ENCODE results near the gene GPN1. TPM values are rescaled to one million over a fixed set of nuclear protein-coding genes. Genes with fewer than 3 reads are reported as not detected.
A peak's percentile ranks its signal among the peaks of the same experiment; 100 is the strongest.
"Not testable (repeated sequence)": the region's sequence is repeated elsewhere in the genome, so short reads cannot be mapped to it uniquely, and the experiment has no call there.

GPN1 gene
- total RNA-seq, 1 experiment from 2014 or later, result 30.0 TPM

DNA sequence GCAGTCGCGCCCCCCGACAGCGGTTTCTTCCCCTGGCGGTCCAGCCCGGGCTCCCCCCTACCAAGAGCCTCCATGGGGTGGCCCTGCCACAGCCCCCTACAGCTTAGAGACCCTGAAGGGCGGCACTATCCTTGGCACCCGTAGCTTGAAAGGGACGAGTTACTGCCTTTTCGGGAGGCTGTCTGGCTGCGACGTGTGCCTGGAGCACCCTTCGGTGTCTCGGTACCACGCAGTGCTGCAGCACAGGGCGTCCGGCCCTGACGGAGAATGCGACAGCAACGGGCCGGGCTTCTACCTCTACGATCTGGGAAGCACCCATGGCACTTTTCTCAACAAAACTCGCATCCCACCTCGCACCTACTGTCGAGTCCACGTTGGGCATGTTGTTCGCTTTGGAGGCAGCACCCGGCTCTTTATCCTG lies 35.3 kb downstream of the GPN1 start:
- H3K4me3 ChIP-seq (ENCODE audit: low read length), result peak overlapping the region; percentile 74
- DNase-seq, result peak; percentile 52

GRCh38 chr2:27664622-27665363 lies 35.9 kb downstream of the GPN1 start:
- no peaks in the 10 kb centered on the region for H3K9me3 ChIP-seq (ENCODE audit: low read length)
- DNase-seq, result no peak
- H3K36me3 ChIP-seq (ENCODE audit: insufficient read depth, low read length), result peaks cover 25% of the 10 kb centered on the region; the same call in 1 of the 2 replicates
- peak overlapping the region; percentile 74 for H3K4me3 ChIP-seq (ENCODE audit: low read length)
- no peaks in the 10 kb centered on the region for H3K27me3 ChIP-seq (ENCODE audit: low read length)
- H4K20me1 ChIP-seq (ENCODE audit: insufficient read depth, low read depth, low read length), result no peaks in the 10 kb centered on the region
- H3K9me2 ChIP-seq (replicated peaks; ENCODE audit: insufficient read depth, low read length), result no peaks in the 10 kb centered on the region
- peak overlapping the region; percentile 79 for H3K9ac ChIP-seq (ENCODE audit: low read length)
- H3K27ac ChIP-seq (ENCODE audit: low read length), result no peak overlapping the region
- peak overlapping the region; percentile 100 for H3K4me2 ChIP-seq (ENCODE audit: low read depth, low read length, poor library complexity, severe bottlenecking)
- H3K79me2 ChIP-seq (ENCODE audit: low read length), result peaks cover 54% of the 10 kb centered on the region
- H3K4me1 ChIP-seq (ENCODE audit: low read length), result peaks cover 27% of the 10 kb centered on the region
- peak overlapping the region; percentile 83 for H2AFZ ChIP-seq (ENCODE audit: low read length)

More for the DNA sequence above, 35.3 kb downstream of the GPN1 start:
- Histone ChIP-seq H3K9ac (ENCODE audit: low read length) (peak overlapping the region; percentile 79), H3K79me2 (ENCODE audit: low read length) (peaks cover 59% of the 10 kb centered on the region), H3K36me3 (ENCODE audit: insufficient read depth, low read length) (peaks cover 29% of the 10 kb centered on the region; the same call in 1 of the 2 replicates), H3K4me1 (ENCODE audit: low read length) (peaks cover 27% of the 10 kb centered on the region), H2AFZ (ENCODE audit: low read length) (peak overlapping the region; percentile 83), H3K4me2 (ENCODE audit: low read depth, low read length, poor library complexity, severe bottlenecking) (peak overlapping the region; percentile 100), H3K9me3 (ENCODE audit: low read length) (no peaks in the 10 kb centered on the region), H3K27ac (ENCODE audit: low read length) (peak overlapping the region; percentile 78; the same call in 1 of the 2 replicates), H3K27me3 (ENCODE audit: low read length) (no peaks in the 10 kb centered on the region), H3K9me2 (replicated peaks; ENCODE audit: insufficient read depth, low read length) (no peaks in the 10 kb centered on the region), H4K20me1 (ENCODE audit: insufficient read depth, low read depth, low read length) (no peaks in the 10 kb centered on the region)

GRCh38 chr2:27667446-27667845 lies 38.6 kb downstream of the GPN1 start:
- Histone ChIP-seq H2AFZ (ENCODE audit: low read length) (no peak overlapping the region), H3K4me3 (ENCODE audit: low read length) (no peak overlapping the region), H3K27ac (ENCODE audit: low read length) (no peak overlapping the region), H3K4me1 (ENCODE audit: low read length) (peaks cover 20% of the 10 kb centered on the region), H3K9me3 (ENCODE audit: low read length) (no peaks in the 10 kb centered on the region), H3K36me3 (ENCODE audit: insufficient read depth, low read length) (peaks cover 16% of the 10 kb centered on the region; the same call in 1 of the 2 replicates), H3K4me2 (ENCODE audit: low read depth, low read length, poor library complexity, severe bottlenecking) (no peak overlapping the region), H3K9me2 (replicated peaks; ENCODE audit: insufficient read depth, low read length) (no peaks in the 10 kb centered on the region), H4K20me1 (ENCODE audit: insufficient read depth, low read depth, low read length) (no peaks in the 10 kb centered on the region), H3K79me2 (ENCODE audit: low read length) (peaks cover 37% of the 10 kb centered on the region), H3K9ac (ENCODE audit: low read length) (no peak overlapping the region), H3K27me3 (ENCODE audit: low read length) (no peaks in the 10 kb centered on the region)
- no peak for DNase-seq

DNA sequence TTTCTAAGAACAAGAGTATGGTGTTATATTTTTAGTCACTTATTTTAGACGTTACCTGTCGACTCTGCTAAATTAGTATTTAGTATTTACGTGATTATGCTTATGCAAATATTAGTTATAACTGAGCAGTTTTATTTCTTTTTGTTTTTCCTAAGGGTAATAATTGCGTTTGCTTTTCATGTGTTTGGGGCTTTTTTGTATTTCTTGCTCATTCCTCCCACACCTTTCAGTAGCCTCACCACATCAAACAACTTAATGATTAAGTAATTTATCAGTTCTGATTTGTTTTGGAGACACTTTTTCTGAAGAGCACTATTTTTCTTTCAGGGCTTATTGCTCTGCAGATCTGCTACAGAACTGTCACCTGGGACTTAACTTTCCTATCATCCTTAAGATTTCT lies 42.4 kb downstream of the GPN1 start:
- H4K20me1 ChIP-seq (ENCODE audit: insufficient read depth, low read depth, low read length), result no peaks in the 10 kb centered on the region
- H3K9me2 ChIP-seq (replicated peaks; ENCODE audit: insufficient read depth, low read length), result no peaks in the 10 kb centered on the region
- H3K4me3 ChIP-seq (ENCODE audit: low read length), result no peak overlapping the region
- H3K27ac ChIP-seq (ENCODE audit: low read length), result no peak overlapping the region
- DNase-seq, result no peak
- H2AFZ ChIP-seq (ENCODE audit: low read length), result no peak overlapping the region
- peaks cover 12% of the 10 kb centered on the region; the same call in 1 of the 2 replicates for H3K79me2 ChIP-seq (ENCODE audit: low read length)
- H3K4me2 ChIP-seq (ENCODE audit: low read depth, low read length, poor library complexity, severe bottlenecking), result no peak overlapping the region
- no peak overlapping the region for H3K9ac ChIP-seq (ENCODE audit: low read length)
- H3K27me3 ChIP-seq (ENCODE audit: low read length), result no peaks in the 10 kb centered on the region
- no peaks in the 10 kb centered on the region for H3K9me3 ChIP-seq (ENCODE audit: low read length)
- H3K36me3 ChIP-seq (ENCODE audit: insufficient read depth, low read length), result peaks cover 31% of the 10 kb centered on the region
- H3K4me1 ChIP-seq (ENCODE audit: low read length), result no peaks in the 10 kb centered on the region

DNA sequence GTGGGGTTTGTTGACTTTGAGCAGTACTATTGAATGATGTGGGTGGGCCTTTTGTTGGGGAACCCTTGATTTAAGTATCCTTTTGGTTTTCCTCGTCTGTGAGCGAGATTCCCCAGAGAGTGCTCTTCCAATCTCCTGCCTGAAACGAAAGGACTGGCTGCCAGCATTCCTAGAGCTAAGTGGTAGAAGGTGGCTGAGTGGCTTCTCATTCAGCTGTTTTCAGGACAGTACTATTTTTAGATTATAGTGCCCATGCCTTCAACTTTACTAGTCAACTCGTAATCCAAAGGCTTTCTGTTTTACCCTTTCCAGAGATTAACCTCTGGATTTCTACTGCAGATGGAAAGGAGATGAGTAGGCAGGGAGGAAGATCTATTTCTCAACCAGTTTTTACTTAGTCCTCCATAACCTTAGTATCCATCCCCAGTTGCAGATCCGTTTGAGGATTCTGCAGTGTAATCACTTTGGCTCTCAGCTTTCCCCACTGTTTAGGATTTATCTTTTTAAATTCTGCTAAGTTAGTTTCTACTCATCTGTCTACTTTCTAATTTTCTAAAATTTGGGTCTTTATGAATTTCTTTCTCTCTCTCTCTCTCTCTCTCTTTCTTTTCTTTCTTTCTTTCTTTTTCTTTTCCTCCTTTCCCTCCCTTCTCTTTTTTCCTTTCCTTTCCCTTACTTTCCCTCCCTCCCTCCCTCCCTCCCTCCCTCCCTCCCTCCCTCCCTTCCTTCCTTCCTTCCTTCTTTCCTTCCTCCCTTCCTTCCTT lies 44.1 kb downstream of the GPN1 start:
- Histone ChIP-seq H3K27me3 (ENCODE audit: low read length) (no peaks in the 10 kb centered on the region), H3K9ac (ENCODE audit: low read length) (no peak overlapping the region), H3K4me2 (ENCODE audit: low read depth, low read length, poor library complexity, severe bottlenecking) (no peak overlapping the region), H3K36me3 (ENCODE audit: insufficient read depth, low read length) (peaks cover 38% of the 10 kb centered on the region), H2AFZ (ENCODE audit: low read length) (no peak overlapping the region), H3K9me2 (replicated peaks; ENCODE audit: insufficient read depth, low read length) (no peaks in the 10 kb centered on the region), H3K79me2 (ENCODE audit: low read length) (peaks cover 10% of the 10 kb centered on the region; the same call in 1 of the 2 replicates), H4K20me1 (ENCODE audit: insufficient read depth, low read depth, low read length) (no peaks in the 10 kb centered on the region), H3K27ac (ENCODE audit: low read length) (no peak overlapping the region), H3K4me3 (ENCODE audit: low read length) (no peak overlapping the region), H3K4me1 (ENCODE audit: low read length) (no peaks in the 10 kb centered on the region), H3K9me3 (ENCODE audit: low read length) (no peaks in the 10 kb centered on the region)
- DNase-seq, result no peak

DNA sequence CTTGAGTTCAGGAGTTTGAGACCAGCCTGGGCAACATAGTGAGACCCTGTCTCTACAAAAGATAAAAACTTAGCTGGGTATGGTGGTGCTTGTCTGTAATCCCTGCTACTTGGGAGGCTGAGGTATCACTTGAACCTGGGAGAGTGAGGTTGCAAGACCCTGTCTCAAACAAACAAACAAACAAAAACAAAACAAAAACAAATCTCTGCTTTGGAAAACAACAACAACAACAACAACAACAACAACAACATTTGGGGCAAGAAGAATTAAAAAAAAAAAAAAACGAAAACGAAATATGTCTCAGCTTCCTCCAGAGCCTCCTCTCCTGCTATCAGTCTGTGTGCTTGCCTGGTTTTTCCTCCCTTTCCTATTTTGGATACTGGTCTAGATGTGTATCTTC lies 51.7 kb downstream of the GPN1 start:
- Histone ChIP-seq H3K4me1 (ENCODE audit: low read length) (peaks cover 4% of the 10 kb centered on the region; the same call in 1 of the 2 replicates), H4K20me1 (ENCODE audit: insufficient read depth, low read depth, low read length) (no peaks in the 10 kb centered on the region), H2AFZ (ENCODE audit: low read length) (no peak overlapping the region), H3K4me2 (ENCODE audit: low read depth, low read length, poor library complexity, severe bottlenecking) (no peak overlapping the region), H3K4me3 (ENCODE audit: low read length) (no peak overlapping the region), H3K79me2 (ENCODE audit: low read length) (no peaks in the 10 kb centered on the region), H3K9ac (ENCODE audit: low read length) (no peak overlapping the region), H3K9me3 (ENCODE audit: low read length) (no peaks in the 10 kb centered on the region), H3K36me3 (ENCODE audit: insufficient read depth, low read length) (peaks cover 21% of the 10 kb centered on the region), H3K27me3 (ENCODE audit: low read length) (no peaks in the 10 kb centered on the region), H3K9me2 (replicated peaks; ENCODE audit: insufficient read depth, low read length) (no peaks in the 10 kb centered on the region), H3K27ac (ENCODE audit: low read length) (no peak overlapping the region)
- no peak for DNase-seq

GRCh38 chr2:27681841-27682240 lies 53.0 kb downstream of the GPN1 start:
- H3K9me3 ChIP-seq (ENCODE audit: low read length), result no peaks in the 10 kb centered on the region
- no peaks in the 10 kb centered on the region for H3K79me2 ChIP-seq (ENCODE audit: low read length)
- H3K4me1 ChIP-seq (ENCODE audit: low read length), result peaks cover 4% of the 10 kb centered on the region; the same call in 1 of the 2 replicates
- H3K27ac ChIP-seq (ENCODE audit: low read length), result no peak overlapping the region
- no peak overlapping the region for H3K4me3 ChIP-seq (ENCODE audit: low read length)
- no peak overlapping the region for H3K4me2 ChIP-seq (ENCODE audit: low read depth, low read length, poor library complexity, severe bottlenecking)
- no peaks in the 10 kb centered on the region for H3K9me2 ChIP-seq (replicated peaks; ENCODE audit: insufficient read depth, low read length)
- H3K27me3 ChIP-seq (ENCODE audit: low read length), result no peaks in the 10 kb centered on the region
- no peak for DNase-seq
- H2AFZ ChIP-seq (ENCODE audit: low read length), result no peak overlapping the region
- no peak overlapping the region for H3K9ac ChIP-seq (ENCODE audit: low read length)
- no peaks in the 10 kb centered on the region for H4K20me1 ChIP-seq (ENCODE audit: insufficient read depth, low read depth, low read length)
- H3K36me3 ChIP-seq (ENCODE audit: insufficient read depth, low read length), result peaks cover 17% of the 10 kb centered on the region; the same call in 1 of the 2 replicates

DNA sequence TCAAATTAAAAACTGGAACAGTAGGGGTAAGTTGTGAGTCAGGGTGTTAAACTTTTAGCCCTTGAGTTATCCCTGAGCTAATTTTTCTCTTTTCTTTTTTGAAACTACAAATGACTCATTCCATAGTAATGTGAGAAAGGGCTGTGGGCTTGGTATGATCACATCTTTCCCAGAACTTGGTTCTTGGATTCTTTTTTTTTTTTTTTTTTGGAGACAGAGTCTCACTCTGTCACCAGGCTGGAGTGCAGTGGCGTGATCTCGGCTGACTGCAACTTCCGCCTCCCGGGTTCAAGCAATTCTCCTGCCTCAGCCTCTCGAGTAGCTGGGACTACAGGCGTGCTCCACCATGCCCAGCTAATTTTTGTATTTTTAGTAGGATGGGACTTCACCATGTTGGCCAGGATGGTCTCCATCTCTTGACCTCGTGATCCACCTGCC lies 53.5 kb downstream of the GPN1 start:
- not testable (repeated sequence) for H3K9me3 ChIP-seq (ENCODE audit: low read length); H2AFZ ChIP-seq (ENCODE audit: low read length); DNase-seq; H3K4me2 ChIP-seq (ENCODE audit: low read depth, low read length, poor library complexity, severe bottlenecking); H3K9me2 ChIP-seq (replicated peaks; ENCODE audit: insufficient read depth, low read length); H3K27ac ChIP-seq (ENCODE audit: low read length); H3K4me1 ChIP-seq (ENCODE audit: low read length); H3K4me3 ChIP-seq (ENCODE audit: low read length); H3K79me2 ChIP-seq (ENCODE audit: low read length); H3K9ac ChIP-seq (ENCODE audit: low read length); H3K27me3 ChIP-seq (ENCODE audit: low read length); H4K20me1 ChIP-seq (ENCODE audit: insufficient read depth, low read depth, low read length)
- H3K36me3 ChIP-seq (ENCODE audit: insufficient read depth, low read length), result peaks cover 12% of the 10 kb centered on the region; the same call in 1 of the 2 replicates

All from Karpas-422 (cell line).